Endothelial cell of umbilical vein (primary cell): ENCODE data around the gene LCN2.

Source experiments
- CTCF ChIP-seq, 2 donors: IDR thresholded peaks; 1 replicate in 1 of 2; 2 replicates in 1 of 2; pipeline ENCODE4 v1.5.1; 2011; ENCODE audit warnings: low read length in 2 of 2, mild to moderate bottlenecking in 2 of 2, moderate library complexity in 2 of 2, control low read depth in 1 of 2, inconsistent platforms in 1 of 2, low read depth in 1 of 2; ENCODE audit not compliant: insufficient read depth in 1 of 2; ENCODE audit errors: extremely low read depth in 1 of 2
- EZH2 ChIP-seq: IDR thresholded peaks from 2 replicates; pipeline ENCODE4 v1.6.1; 2012; ENCODE audit warnings: borderline replicate concordance, low read depth, mild to moderate bottlenecking, moderate library complexity, low read length, inconsistent platforms; ENCODE audit not compliant: severe bottlenecking
- POLR2A ChIP-seq: IDR thresholded peaks from 2 replicates; pipeline ENCODE4 v1.6.1; 2012; ENCODE audit warnings: low read depth, mild to moderate bottlenecking, control low read depth, low read length
- POLR2AphosphoS5 ChIP-seq: IDR thresholded peaks from 2 replicates; pipeline ENCODE4 v1.6.1; 2012; ENCODE audit warnings: low read depth, mild to moderate bottlenecking, control low read depth, low read length, moderate library complexity; ENCODE audit not compliant: insufficient read depth

DNA sequence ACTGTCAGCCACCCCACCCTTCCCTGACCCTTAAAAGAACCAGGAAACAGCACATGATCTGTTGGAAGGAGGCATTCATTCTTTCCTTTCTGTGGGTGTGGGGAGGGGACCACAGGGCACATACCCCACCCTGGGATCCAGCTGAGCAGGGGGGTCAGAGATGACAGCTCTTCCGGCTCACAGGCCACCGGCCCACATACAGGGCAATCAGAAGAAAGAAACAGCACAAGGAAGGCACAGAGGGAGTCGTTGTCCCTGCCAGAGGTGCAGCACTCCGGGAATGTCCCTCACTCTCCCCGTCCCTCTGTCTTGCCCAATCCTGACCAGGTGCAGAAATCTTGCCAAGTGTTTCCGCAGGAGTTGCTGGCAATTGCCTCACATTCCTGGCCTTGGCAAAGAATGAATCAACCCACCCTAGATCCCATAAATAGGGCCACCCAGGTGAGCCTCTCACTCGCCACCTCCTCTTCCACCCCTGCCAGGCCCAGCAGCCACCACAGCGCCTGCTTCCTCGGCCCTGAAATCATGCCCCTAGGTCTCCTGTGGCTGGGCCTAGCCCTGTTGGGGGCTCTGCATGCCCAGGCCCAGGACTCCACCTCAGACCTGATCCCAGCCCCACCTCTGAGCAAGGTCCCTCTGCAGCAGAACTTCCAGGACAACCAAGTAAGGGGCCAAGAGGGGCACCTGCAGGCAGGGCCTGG, at the start of gene LCN2:
- TF ChIP-seq CTCF (IDR thresholded peaks at IDR 0.05; ENCODE audit: extremely low read depth in 1 of 2, insufficient read depth in 1 of 2, low read depth in 1 of 2, low read length in 2 of 2) (no peak), EZH2 (no peak), POLR2A (no peak), POLR2AphosphoS5 (no peak)
